H1 (cell line): Measurements from ENCODE around the gene DENND4C. TPM values are rescaled to one million over a fixed set of nuclear protein-coding genes. Genes with fewer than 3 reads are reported as not detected.
A peak's percentile ranks its signal among the peaks of the same experiment; 100 is the strongest.

Experiments used
- CTCF ChIA-PET: fragments of 300-600 bp; sonication (Branson Sonifier 250); formaldehyde crosslinking; loops from one replicate; lab custom pipeline; 2021; ENCODE audit not compliant: partially characterized antibody; lab: Charles Lee
- POLR2A ChIA-PET: fragments of 300-600 bp; sonication (Branson Sonifier 250); formaldehyde crosslinking; loops from one replicate; lab custom pipeline; 2021; ENCODE audit warnings: inconsistent platforms; ENCODE audit not compliant: partially characterized antibody; lab: Charles Lee
- DNase-seq, 2 experiments: peaks; one replicate each; pipeline versions ENCODE4 v3.0.0 to v3.0.0-alpha.2; 2010 to 2022; ENCODE audit warnings: low spot score in 2 of 2, low read depth in 1 of 2, mixed read lengths in 1 of 2
- FAIRE-seq: peaks from 2 replicates; lab custom pipeline; 2011; peaks lifted over from hg19 to GRCh38; lab: Jason Lieb, UNC
- H2AFZ ChIP-seq: 2 replicates; pipeline ENCODE4 v1.8.1; 2012; ENCODE audit warnings: low read length, inconsistent platforms
- H2AK5ac ChIP-seq: 2 replicates; pipeline ENCODE4 v1.6.1; 2013; ENCODE audit warnings: low read depth, low read length
- H2BK120ac ChIP-seq: replicated peaks from 2 replicates; pipeline ENCODE3; 2013; ENCODE audit warnings: low read depth, low read length, inconsistent platforms
- H2BK12ac ChIP-seq: 2 replicates; pipeline ENCODE4 v1.6.1; 2013; ENCODE audit warnings: low read depth, low read length
- H2BK15ac ChIP-seq: 2 replicates; pipeline ENCODE4 v1.6.1; 2013; ENCODE audit warnings: low read length
- H2BK20ac ChIP-seq: 2 replicates; pipeline ENCODE4 v1.6.1; 2013; ENCODE audit warnings: low read length
- H2BK5ac ChIP-seq: 2 replicates; pipeline ENCODE4 v1.6.1; 2013; ENCODE audit warnings: low read depth, low read length
- H3K14ac ChIP-seq: 2 replicates; pipeline ENCODE4 v1.6.1; 2013; ENCODE audit warnings: inconsistent platforms; ENCODE audit not compliant: insufficient read length
- H3K18ac ChIP-seq: 2 replicates; pipeline ENCODE4 v1.6.1; 2013; ENCODE audit warnings: low read length; ENCODE audit errors: extremely low read depth
- H3K23ac ChIP-seq: 2 replicates; pipeline ENCODE4 v1.6.1; 2013; ENCODE audit warnings: inconsistent platforms; ENCODE audit not compliant: insufficient read length
- H3K23me2 ChIP-seq: 2 replicates; pipeline ENCODE4 v1.6.1; 2013; ENCODE audit warnings: low read depth, low read length
- H3K27ac ChIP-seq: 2 replicates; pipeline ENCODE4 v1.6.1; 2011; ENCODE audit warnings: low read depth, low read length, inconsistent platforms
- H3K27me3 ChIP-seq, 4 experiments: replicated peaks in 1 of 4; 1 replicate in 1 of 4; 2 replicates in 3 of 4; pipeline versions ENCODE4 v1.6.1 to v1.8.1; 2011 to 2013; ENCODE audit warnings: low read length in 3 of 4, mild to moderate bottlenecking in 3 of 4, inconsistent platforms in 2 of 4, mixed read lengths in 2 of 4, moderate library complexity in 1 of 4; ENCODE audit not compliant: control insufficient read depth in 3 of 4, insufficient read depth in 3 of 4; ENCODE audit errors: extremely low read depth in 1 of 4
- H3K36me3 ChIP-seq, 4 experiments: 2 replicates each; pipeline versions ENCODE4 v1.6.1 to v1.8.1; 2011 to 2013; ENCODE audit warnings: mild to moderate bottlenecking in 4 of 4, low read length in 3 of 4, moderate library complexity in 2 of 4, control low read depth in 1 of 4, inconsistent platforms in 1 of 4; ENCODE audit not compliant: insufficient read depth in 4 of 4, control insufficient read depth in 2 of 4
- H3K4ac ChIP-seq: replicated peaks from 2 replicates; pipeline ENCODE3; 2013; ENCODE audit warnings: low read length, low read depth, mixed read lengths, inconsistent platforms; ENCODE audit not compliant: insufficient read length
- H3K4me1 ChIP-seq, 4 experiments: replicated peaks in 1 of 4; 1 replicate in 1 of 4; 2 replicates in 3 of 4; pipeline versions ENCODE4 v1.6.1 to v1.8.1; 2011 to 2013; ENCODE audit warnings: low read length in 3 of 4, inconsistent platforms in 2 of 4, mixed read lengths in 1 of 4; ENCODE audit not compliant: insufficient read depth in 4 of 4, control insufficient read depth in 3 of 4
- H3K4me2 ChIP-seq, 2 experiments: 2 replicates each; pipeline versions ENCODE4 v1.6.1 to v1.8.1; 2011 to 2013; ENCODE audit warnings: low read depth in 2 of 2, low read length in 2 of 2, control low read depth in 1 of 2, inconsistent platforms in 1 of 2, mild to moderate bottlenecking in 1 of 2; ENCODE audit not compliant: insufficient read depth in 1 of 2
- H3K4me3 ChIP-seq, 4 experiments: fragments of 200-600, 300-600 bp in 1 of 4; sonication (generic), shearing (Covaris generic), sonication (Bioruptor Twin) in 1 of 4; 2 replicates each; pipeline versions ENCODE4 v1.5.1 to v1.8.1; 2011 to 2016; ENCODE audit warnings: low read length in 4 of 4, low read depth in 3 of 4, control low read depth in 2 of 4, inconsistent platforms in 2 of 4, mild to moderate bottlenecking in 2 of 4, mixed read lengths in 1 of 4, moderate library complexity in 1 of 4; ENCODE audit not compliant: insufficient read depth in 2 of 4; ENCODE audit errors: extremely low read depth in 1 of 4
- H3K56ac ChIP-seq: replicated peaks from 2 replicates; pipeline ENCODE3; 2013; ENCODE audit warnings: low read depth, mild to moderate bottlenecking, mixed read lengths, low read length, inconsistent platforms; ENCODE audit not compliant: insufficient read length
- H3K79me1 ChIP-seq: 2 replicates; pipeline ENCODE4 v1.6.1; 2013; ENCODE audit warnings: low read depth, low read length, control low read depth
- H3K79me2 ChIP-seq, 2 experiments: 2 replicates each; pipeline versions ENCODE4 v1.6.1 to v1.8.1; 2012 to 2013; ENCODE audit warnings: low read length in 2 of 2, mild to moderate bottlenecking in 2 of 2, inconsistent platforms in 1 of 2; ENCODE audit not compliant: insufficient read depth in 2 of 2, control insufficient read depth in 1 of 2
- H3K9ac ChIP-seq, 4 experiments: replicated peaks in 1 of 4; 1 replicate in 1 of 4; 2 replicates in 3 of 4; pipeline versions ENCODE4 v1.6.1 to v1.8.1; 2011 to 2013; ENCODE audit warnings: low read depth in 3 of 4, low read length in 3 of 4, control low read depth in 2 of 4, mild to moderate bottlenecking in 2 of 4, moderate library complexity in 2 of 4, inconsistent platforms in 1 of 4; ENCODE audit errors: extremely low read depth in 1 of 4
- H3K9me3 ChIP-seq, 2 experiments: 2 replicates each; pipeline versions ENCODE4 v1.6.1 to v1.8.1; 2012 to 2013; ENCODE audit warnings: mild to moderate bottlenecking in 2 of 2, moderate library complexity in 2 of 2, control low read depth in 1 of 2, inconsistent platforms in 1 of 2, low read depth in 1 of 2, low read length in 1 of 2, mixed read lengths in 1 of 2; ENCODE audit not compliant: insufficient read depth in 2 of 2
- H4K20me1 ChIP-seq, 2 experiments: replicated peaks in 1 of 2; 2 replicates each; pipeline versions ENCODE3 to v1.8.1; 2011 to 2013; ENCODE audit warnings: inconsistent platforms in 2 of 2, low read length in 2 of 2, mild to moderate bottlenecking in 1 of 2; ENCODE audit not compliant: insufficient read depth in 2 of 2, control insufficient read depth in 1 of 2
- H4K5ac ChIP-seq: 2 replicates; pipeline ENCODE4 v1.6.1; 2013; ENCODE audit warnings: low read length, low read depth, mixed read lengths, inconsistent platforms; ENCODE audit not compliant: insufficient read length
- H4K8ac ChIP-seq: 2 replicates; pipeline ENCODE4 v1.8.0; 2013; ENCODE audit warnings: mild to moderate bottlenecking, moderate library complexity, low read length, inconsistent platforms; ENCODE audit not compliant: insufficient read depth; ENCODE audit errors: extremely low read depth
- H4K91ac ChIP-seq: replicated peaks from 2 replicates; pipeline ENCODE3; 2013; ENCODE audit warnings: low read length, mixed read lengths, inconsistent platforms; ENCODE audit not compliant: insufficient read length
- CTBP2 ChIP-seq: IDR thresholded peaks from 2 replicates; pipeline ENCODE4 v1.7.0; 2011; ENCODE audit warnings: borderline replicate concordance, mild to moderate bottlenecking, moderate library complexity, mixed read lengths, low read length; ENCODE audit not compliant: insufficient read depth, insufficient read length
- HDAC6 ChIP-seq: IDR thresholded peaks from one replicate; pipeline ENCODE4 v1.7.1; 2012; ENCODE audit warnings: low read depth, mild to moderate bottlenecking, inconsistent platforms, low read length, moderate library complexity
- NANOG ChIP-seq: IDR thresholded peaks from 2 replicates; pipeline ENCODE4 v1.6.1; 2011; ENCODE audit warnings: low read length, low read depth, mild to moderate bottlenecking, inconsistent platforms; ENCODE audit not compliant: insufficient read depth, poor library complexity, severe bottlenecking
- NRF1 ChIP-seq: IDR thresholded peaks from 2 replicates; pipeline ENCODE4 v1.6.1; 2011; ENCODE audit warnings: mild to moderate bottlenecking, low read depth, low read length, improper control_type of control experiment
- POLR2A ChIP-seq, 2 experiments: IDR thresholded peaks; 1 replicate in 1 of 2; 2 replicates in 1 of 2; pipeline ENCODE4 v1.6.1; 2011; ENCODE audit warnings: low read depth in 2 of 2, low read length in 2 of 2, mild to moderate bottlenecking in 2 of 2; ENCODE audit errors: control extremely low read depth in 1 of 2
- RBBP5 ChIP-seq: IDR thresholded peaks from 2 replicates; pipeline ENCODE4 v1.7.1; 2012; ENCODE audit warnings: low read depth, mild to moderate bottlenecking, inconsistent platforms, low read length, moderate library complexity, borderline replicate concordance
- RXRA ChIP-seq: IDR thresholded peaks from 2 replicates; pipeline ENCODE4 v1.6.1; 2011; ENCODE audit warnings: low read depth, mild to moderate bottlenecking, low read length, moderate library complexity; ENCODE audit not compliant: insufficient read depth
- SAP30 ChIP-seq: fragments of 300-600 bp; sonication (generic); IDR thresholded peaks from 2 replicates; pipeline ENCODE4 v1.7.1; 2012; ENCODE audit warnings: low read length, moderate library complexity, mild to moderate bottlenecking, inconsistent platforms; ENCODE audit not compliant: insufficient read depth, insufficient replicate concordance
- WGBS, 2 experiments: shearing (Covaris generic) in 1 of 2; methylation state at CpG; one replicate each; pipeline versions ENCODE4 v1.1.6 to v1.1.7; 2013 to 2015; ENCODE audit warnings: low lambda C conversion rate in 2 of 2, mixed read lengths in 2 of 2, inconsistent platforms in 1 of 2, low coverage in 1 of 2, missing lambda C conversion rate in 1 of 2; ENCODE audit not compliant: insufficient replicate concordance in 2 of 2, insufficient coverage in 1 of 2, insufficient read length in 1 of 2; ENCODE audit errors: extremely low coverage in 1 of 2, missing lambda C conversion rate in 1 of 2; 5-methylcytosine and 5-hydroxymethylcytosine counted together
- polyA plus RNA-seq, 7 experiments: library from polyadenylated mRNA; depleted of rRNA in 3 of 7; stranded (reverse) in 5 of 7; unstranded in 2 of 7; fragments of >200 nt in 5 of 7; fragments of 200-250 nt in 2 of 7; gene quantifications; 1 replicate in 5 of 7; 2 replicates in 1 of 7; 4 replicates in 1 of 7; pipeline versions ENCODE4 v1.2.1 to v1.2.3, GENCODE V29; 2011 to 2013; ENCODE audit warnings: missing spikeins in 2 of 7, mixed read lengths in 2 of 7
- total RNA-seq: library from RNA; stranded (reverse); fragmentation: NEBNext Ultra II Directional; extraction: Animal tissue kit (Norgen Biotek cat#: 25700); gene quantifications from 2 replicates; pipeline ENCODE4 v1.2.1, GENCODE V29; 2021
- TF ChIP-seq, protein P1 (sequence below): IDR thresholded peaks from 2 replicates; pipeline ENCODE4 v1.6.1; 2012; ENCODE audit warnings: inconsistent platforms

The DENND4C gene
- total and polyA plus RNA-seq, 2 of the 8 experiments (the other 6 are each of a cell fraction or from before 2014, with no cell fraction given), result 6.9 to 18.9 TPM

DNA sequence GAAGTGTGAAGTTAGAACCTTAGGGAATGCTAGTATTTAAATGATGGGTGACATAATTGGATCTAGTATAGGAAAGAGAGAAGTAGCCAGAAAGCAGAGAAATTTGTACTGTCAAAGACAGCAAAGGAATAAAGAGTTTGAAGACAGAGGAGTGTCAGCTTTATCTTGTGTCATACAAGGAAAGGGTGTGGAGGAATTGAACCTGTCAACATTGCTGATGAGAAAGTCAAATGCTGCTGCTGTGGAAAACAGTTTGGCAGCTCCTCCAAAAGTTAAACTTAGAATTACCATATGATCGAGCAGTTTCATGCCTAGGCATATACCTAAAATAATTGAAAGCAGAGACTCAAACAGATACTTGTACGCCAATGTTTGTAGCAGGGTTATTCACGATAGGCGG is 63.7 kb downstream of the DENND4C start:
- no peak overlapping the region for H3K4me3 ChIP-seq
- peak; percentile 48 for FAIRE-seq
- no peaks in the 10 kb centered on the region for H3K27me3 ChIP-seq
- no peak overlapping the region for H4K91ac ChIP-seq
- no peak overlapping the region for H3K14ac ChIP-seq
- no peak overlapping the region for H3K56ac ChIP-seq
- H4K5ac ChIP-seq, result no peak overlapping the region
- H3K79me1 ChIP-seq, result no peaks in the 10 kb centered on the region
- no peaks in the 10 kb centered on the region for H3K4me1 ChIP-seq
- H3K4me2 ChIP-seq, result no peak overlapping the region
- no peaks in the 10 kb centered on the region for H3K79me2 ChIP-seq
- no peak for DNase-seq
- H3K36me3 ChIP-seq, result peaks cover 0 to 14% (median under 1%) of the 10 kb centered on the region in 4 experiments; a peak in 2 of 8 replicates
- H3K9ac ChIP-seq, result no peak overlapping the region
- no peak overlapping the region for H3K4ac ChIP-seq
- ChIA-PET POLR2A (no interaction called here), CTCF (no interaction called here)
- no peak overlapping the region for H2BK5ac ChIP-seq
- H3K23ac ChIP-seq, result no peak overlapping the region
- no peaks in the 10 kb centered on the region for H3K23me2 ChIP-seq
- H2BK12ac ChIP-seq, result no peak overlapping the region
- H3K18ac ChIP-seq, result no peak overlapping the region
- H4K8ac ChIP-seq, result no peak overlapping the region
- no peak overlapping the region for H2BK20ac ChIP-seq
- no peak overlapping the region for H2BK120ac ChIP-seq
- no peak overlapping the region for H3K27ac ChIP-seq
- TF ChIP-seq HDAC6, result no peak
- no peak for TF ChIP-seq NANOG
- no peak for TF ChIP-seq SAP30
- no peak for TF ChIP-seq POLR2A (IDR thresholded peaks at IDR 0.05; ENCODE audit: control extremely low read depth in 1 of 2, low read depth in 2 of 2, low read length in 2 of 2)
- TF ChIP-seq NRF1, result no peak
- TF ChIP-seq CTBP2, result no peak
- no peak for TF ChIP-seq RBBP5
- TF ChIP-seq, protein P1, sequence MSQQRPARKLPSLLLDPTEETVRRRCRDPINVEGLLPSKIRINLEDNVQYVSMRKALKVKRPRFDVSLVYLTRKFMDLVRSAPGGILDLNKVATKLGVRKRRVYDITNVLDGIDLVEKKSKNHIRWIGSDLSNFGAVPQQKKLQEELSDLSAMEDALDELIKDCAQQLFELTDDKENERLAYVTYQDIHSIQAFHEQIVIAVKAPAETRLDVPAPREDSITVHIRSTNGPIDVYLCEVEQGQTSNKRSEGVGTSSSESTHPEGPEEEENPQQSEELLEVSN, result no peak
- TF ChIP-seq RXRA, result no peak
- no peaks in the 10 kb centered on the region for H3K9me3 ChIP-seq
- no peaks in the 10 kb centered on the region for H4K20me1 ChIP-seq
- no peak overlapping the region for H2BK15ac ChIP-seq
- 97% methylated on average over 4 of the region's 4 CpGs; no CpG with 5 or more reads in 1 of the 2 experiments for WGBS, 2 experiments
- no peak overlapping the region for H2AK5ac ChIP-seq
- H2AFZ ChIP-seq, result no peak overlapping the region
